ENCODE data around the gene CASTOR2.
"Not testable (repeated sequence)": the region's sequence is repeated elsewhere in the genome, so short reads cannot be mapped to it uniquely, and the experiment has no call there.

The CASTOR2 gene

DNA sequence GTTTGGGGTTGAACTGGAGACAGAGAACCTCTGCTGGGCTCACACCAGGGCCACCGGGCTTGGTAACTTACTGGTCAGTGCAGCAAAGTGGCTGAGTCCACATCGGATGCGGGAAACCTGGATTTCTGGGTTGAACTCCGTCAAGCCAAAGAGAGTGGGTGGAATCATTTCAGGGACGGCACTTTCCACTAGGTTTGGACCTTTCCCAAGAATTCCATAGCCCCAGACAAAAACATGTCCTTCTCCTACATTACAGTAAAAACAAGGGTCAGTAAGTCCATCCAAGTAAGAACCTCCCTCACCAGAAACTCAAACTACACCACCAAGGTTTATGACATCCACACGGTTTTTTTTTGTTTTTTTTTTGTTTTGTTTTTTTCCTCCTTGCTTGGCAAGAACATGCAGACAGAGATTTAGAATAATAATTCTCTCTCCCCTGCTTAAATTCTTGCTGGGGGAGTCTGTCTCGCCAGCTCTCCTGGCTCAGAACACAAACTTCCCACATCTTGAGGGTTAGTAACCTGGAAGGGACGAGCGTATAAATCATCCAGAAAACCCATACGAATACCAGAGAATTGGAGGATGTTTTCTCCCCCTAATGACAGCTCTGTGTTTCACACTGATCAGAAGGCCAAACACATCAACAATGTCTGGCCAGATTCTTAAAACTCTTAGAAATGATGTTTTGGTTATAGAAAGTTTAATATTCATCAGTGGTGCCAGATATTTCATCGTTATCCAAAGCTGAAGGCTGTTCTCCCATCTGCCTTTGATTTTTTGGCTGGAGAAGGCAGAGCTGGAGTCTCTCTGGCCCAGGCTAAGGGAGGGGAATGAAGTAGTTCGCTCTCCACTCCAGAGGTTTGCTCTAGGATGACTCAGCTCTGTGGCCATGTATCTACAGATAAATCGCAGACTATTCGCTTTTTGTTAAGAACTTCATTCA is 91.6 kb downstream of the CASTOR2 start:
- no peak for DNase-seq

DNA sequence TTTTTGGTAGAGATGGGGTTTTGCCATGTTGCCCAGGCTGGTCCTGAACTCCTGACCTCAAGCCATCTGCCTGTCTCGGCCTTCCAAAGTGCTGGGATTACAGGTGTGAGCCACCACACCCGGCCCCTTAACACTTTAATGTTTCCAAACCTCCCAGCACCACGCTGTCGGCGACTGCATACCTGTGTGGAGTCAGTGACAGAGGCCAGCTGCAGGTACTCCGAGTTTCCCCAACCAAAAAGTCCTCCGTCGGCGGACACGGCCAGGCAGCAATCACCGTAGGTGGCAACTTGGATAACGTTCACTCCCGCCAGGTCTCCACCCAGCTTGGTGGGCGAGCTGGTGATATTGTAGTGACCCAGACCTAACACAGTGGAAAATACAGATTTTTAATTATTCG is 93.9 kb downstream of the CASTOR2 start:
- no peak for DNase-seq

DNA sequence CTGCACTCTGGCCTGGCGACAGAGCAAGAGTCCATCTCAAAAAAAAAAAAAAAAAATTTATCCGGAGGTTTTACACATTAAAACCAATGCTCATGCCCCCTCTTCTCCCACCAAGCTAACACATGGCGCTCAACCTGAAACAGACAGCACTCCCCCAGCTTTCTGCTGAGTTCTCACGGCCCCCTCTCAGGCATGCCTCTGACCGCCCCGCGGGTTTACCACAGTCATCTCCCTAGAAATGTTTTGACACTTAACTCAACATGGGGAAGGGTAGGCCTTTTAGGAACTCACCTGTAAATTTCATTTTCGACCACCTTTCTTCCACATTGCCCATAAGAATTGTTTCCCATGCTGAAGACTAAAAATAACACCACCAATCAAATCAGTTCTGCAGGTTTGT is 99.8 kb downstream of the CASTOR2 start:
- no peak for DNase-seq

DNA sequence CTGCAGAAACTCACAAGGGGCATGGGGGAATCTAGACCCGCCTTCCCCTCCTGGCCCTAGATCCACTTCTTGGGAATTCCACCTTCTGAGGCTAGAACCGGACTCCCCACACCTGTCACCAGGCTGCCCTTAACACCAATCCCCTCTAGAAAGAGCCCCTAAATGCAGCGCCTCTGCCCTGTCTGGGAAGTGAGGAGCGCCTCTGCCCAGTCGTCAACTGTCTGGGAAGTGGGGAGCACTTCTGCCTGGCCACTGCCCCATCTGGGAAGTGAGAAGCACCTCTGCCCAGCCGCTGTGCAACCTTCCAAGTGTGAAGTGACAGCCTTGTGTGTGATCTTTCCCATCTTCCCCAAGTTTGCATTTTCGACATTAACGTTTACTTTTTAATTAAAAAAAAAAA is 100.3 kb downstream of the CASTOR2 start:
- no peak for DNase-seq

DNA sequence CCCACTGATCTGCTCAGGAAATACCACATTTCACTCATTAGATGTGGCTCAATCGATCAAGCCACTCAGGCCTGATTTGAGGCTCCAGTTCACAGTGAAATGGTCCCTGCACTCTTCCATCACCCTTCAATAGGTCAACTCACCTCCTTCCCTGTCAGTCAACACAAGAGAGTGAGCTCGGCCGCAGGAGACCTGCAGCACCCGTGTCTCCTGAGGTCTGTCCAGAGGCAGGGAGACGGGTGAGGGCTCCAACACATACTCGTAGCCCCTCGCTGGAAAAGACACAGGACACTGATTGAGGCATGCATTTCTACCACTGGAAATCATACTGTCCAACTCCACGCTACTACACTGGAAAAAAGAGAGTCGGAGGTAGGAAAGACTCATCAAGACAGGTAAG is 102.0 kb downstream of the CASTOR2 start:
- DNase-seq, result no peak

DNA sequence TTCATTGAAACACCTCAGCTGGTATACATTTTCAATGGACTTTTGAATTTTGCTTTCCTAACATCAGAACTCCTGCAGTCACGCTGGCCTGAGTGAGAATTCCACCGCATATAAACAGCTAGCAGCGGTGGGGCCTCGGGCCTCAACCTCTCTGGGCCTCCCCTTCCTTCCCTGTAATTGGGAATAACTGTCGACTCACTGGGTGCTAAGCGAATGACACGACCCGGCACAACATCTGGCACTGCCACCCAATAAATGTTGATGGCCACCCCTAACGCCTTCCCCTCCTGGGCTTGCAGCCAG is 108.4 kb downstream of the CASTOR2 start:
- no peak for DNase-seq

DNA sequence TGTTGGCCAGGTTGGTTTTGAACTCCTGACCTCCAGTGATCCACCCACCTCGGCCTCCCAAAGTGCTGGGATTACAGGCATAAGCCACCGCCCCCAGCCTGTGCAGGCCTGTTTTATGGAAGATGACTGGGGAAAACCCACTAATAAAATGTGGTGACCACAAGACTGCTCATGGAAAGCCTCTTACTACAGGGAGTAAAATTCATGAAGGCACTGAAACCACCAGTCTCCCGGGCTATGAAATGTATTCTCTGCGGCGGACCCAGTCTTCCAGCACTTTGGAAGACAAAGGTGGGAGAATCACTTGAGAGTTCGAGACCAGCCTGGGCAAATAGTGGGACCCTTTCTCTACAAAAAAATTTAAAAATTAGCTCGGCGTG is 109.7 kb downstream of the CASTOR2 start:
- not testable (repeated sequence) for DNase-seq

Data from T1000 (cell line).